ENCODE measurements around the gene PLEKHJ1. TPM values are rescaled to one million over a fixed set of nuclear protein-coding genes. Genes with fewer than 3 reads are reported as not detected.

PLEKHJ1 gene
- total RNA-seq, 1 experiment from 2014 or later: 189 TPM

DNA sequence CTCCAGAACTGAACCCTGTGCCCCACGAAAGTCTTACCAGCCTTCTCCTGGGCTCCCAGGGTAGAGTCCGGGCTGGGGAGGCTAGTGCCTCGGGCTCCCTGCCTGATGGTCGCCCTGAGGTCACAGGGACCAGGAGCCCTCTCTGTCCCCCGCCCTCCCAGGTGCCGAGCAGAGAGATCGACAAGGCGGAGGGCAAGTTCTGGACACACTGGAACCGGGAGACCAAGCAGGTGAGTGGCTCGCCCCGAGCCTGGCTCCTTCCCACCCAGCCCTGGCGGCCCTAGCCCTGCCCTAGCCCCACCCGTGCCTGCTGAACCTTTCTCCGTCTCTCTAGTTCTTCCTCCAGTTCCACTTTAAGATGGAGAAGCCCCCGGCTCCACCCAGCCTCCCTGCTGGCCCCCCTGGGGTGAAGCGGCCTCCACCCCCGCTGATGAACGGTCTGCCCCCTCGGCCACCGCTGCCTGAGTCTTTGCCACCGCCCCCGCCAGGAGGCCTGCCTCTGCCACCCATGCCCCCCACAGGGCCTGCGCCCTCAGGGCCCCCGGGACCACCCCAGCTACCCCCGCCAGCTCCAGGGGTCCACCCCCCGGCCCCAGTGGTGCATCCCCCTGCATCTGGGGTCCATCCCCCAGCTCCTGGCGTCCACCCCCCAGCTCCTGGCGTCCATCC, 11.4 kb upstream of the PLEKHJ1 start (continued):
- no peak for TF ChIP-seq ZNF121 (CRISPR knock-in tag; IDR thresholded peaks at IDR 0.05)
- TF ChIP-seq ZNF512 (CRISPR knock-in tag; IDR thresholded peaks at IDR 0.05; ENCODE audit: borderline replicate concordance): no peak
- no peak for TF ChIP-seq ZBTB21 (CRISPR knock-in tag; IDR thresholded peaks at IDR 0.05; ENCODE audit: borderline replicate concordance)
- TF ChIP-seq ZNF138 (CRISPR knock-in tag; conservative IDR thresholded peaks at IDR 0.05): no peak

DNA sequence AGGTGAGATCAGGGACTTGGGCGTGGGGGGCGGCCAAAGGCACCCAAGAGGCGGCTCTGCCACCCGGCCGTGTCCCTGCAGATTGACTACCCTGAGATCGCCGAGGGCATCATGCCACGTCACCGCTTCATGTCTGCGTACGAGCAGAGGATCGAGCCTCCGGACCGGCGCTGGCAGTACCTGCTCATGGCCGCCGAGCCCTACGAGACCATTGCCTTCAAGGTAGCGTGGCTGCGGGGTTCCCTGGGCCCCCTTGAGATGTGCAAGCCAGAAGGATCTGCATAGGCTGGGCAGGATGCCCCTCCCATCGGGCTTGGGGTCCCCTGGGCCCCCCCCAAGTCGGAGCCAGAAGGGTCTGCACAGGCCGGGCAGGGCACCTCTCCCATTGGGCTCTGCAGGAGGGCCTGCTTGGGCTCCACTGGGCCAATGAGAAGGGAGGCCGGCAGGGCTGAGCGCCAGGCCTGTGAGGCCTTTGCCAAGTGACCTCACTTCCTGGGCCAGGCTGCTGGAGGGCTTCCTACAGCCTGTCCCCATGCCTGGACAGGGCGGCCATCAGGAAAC, 10.8 kb upstream of the PLEKHJ1 start:
- H3K27me3 Mint-ChIP-seq (ENCODE audit: low read depth): peaks cover 12% of the 10 kb centered on the region
- H3K4me1 Mint-ChIP-seq: no peaks in the 10 kb centered on the region
- ATAC-seq (no peak), DNase-seq (ENCODE audit: low spot score) (no peak)
- H3K9me3 Mint-ChIP-seq: no peaks in the 10 kb centered on the region
- TF ChIP-seq, protein P1, sequence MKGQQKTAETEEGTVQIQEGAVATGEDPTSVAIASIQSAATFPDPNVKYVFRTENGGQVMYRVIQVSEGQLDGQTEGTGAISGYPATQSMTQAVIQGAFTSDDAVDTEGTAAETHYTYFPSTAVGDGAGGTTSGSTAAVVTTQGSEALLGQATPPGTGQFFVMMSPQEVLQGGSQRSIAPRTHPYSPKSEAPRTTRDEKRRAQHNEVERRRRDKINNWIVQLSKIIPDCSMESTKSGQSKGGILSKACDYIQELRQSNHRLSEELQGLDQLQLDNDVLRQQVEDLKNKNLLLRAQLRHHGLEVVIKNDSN (CRISPR knock-in tag; IDR thresholded peaks at IDR 0.05): no peak
- TF ChIP-seq, protein P2, sequence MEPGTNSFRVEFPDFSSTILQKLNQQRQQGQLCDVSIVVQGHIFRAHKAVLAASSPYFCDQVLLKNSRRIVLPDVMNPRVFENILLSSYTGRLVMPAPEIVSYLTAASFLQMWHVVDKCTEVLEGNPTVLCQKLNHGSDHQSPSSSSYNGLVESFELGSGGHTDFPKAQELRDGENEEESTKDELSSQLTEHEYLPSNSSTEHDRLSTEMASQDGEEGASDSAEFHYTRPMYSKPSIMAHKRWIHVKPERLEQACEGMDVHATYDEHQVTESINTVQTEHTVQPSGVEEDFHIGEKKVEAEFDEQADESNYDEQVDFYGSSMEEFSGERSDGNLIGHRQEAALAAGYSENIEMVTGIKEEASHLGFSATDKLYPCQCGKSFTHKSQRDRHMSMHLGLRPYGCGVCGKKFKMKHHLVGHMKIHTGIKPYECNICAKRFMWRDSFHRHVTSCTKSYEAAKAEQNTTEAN (CRISPR knock-in tag; IDR thresholded peaks at IDR 0.05): no peak
- no peak for TF ChIP-seq SMAD3 (CRISPR knock-in tag; IDR thresholded peaks at IDR 0.05; ENCODE audit: borderline replicate concordance)
- POLR2A ChIA-PET: no interaction called here
- H3K4me3 Mint-ChIP-seq: no peak overlapping the region
- CTCF ChIA-PET: interaction anchor here (1.0 kb wide), 1 partner anchor 15 kb away, joined by 4 read pairs; no protein-coding TSS in a partner anchor
- H3K36me3 Mint-ChIP-seq: peaks cover 18% of the 10 kb centered on the region
- no peak overlapping the region for H3K27ac Mint-ChIP-seq

GRCh38 chr19:2246014-2246620, 10.0 kb upstream of the PLEKHJ1 start:
- Mint-ChIP-seq H3K4me3 (no peak overlapping the region), H3K9me3 (no peaks in the 10 kb centered on the region), H3K27ac (no peak overlapping the region), H3K36me3 (peaks cover 18% of the 10 kb centered on the region), H3K4me1 (peaks cover 3% of the 10 kb centered on the region), H3K27me3 (ENCODE audit: low read depth) (peaks cover 8% of the 10 kb centered on the region)
- DNase-seq (ENCODE audit: low spot score) (no peak), ATAC-seq (no peak)
- ChIA-PET POLR2A (no interaction called here), CTCF (interaction anchor here (1.0 kb wide), 1 partner anchor 16 kb away, joined by 4 read pairs; no protein-coding TSS in a partner anchor)
- TF ChIP-seq, protein P3, sequence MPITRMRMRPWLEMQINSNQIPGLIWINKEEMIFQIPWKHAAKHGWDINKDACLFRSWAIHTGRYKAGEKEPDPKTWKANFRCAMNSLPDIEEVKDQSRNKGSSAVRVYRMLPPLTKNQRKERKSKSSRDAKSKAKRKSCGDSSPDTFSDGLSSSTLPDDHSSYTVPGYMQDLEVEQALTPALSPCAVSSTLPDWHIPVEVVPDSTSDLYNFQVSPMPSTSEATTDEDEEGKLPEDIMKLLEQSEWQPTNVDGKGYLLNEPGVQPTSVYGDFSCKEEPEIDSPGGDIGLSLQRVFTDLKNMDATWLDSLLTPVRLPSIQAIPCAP (CRISPR knock-in tag; IDR thresholded peaks at IDR 0.05): no peak
- TF ChIP-seq TCF7 (CRISPR knock-in tag; IDR thresholded peaks at IDR 0.05; ENCODE audit: low read depth) (no peak), TEAD1 (CRISPR knock-in tag; IDR thresholded peaks at IDR 0.05) (no peak), NR1H2 (CRISPR knock-in tag; IDR thresholded peaks at IDR 0.05) (no peak), ZNF416 (CRISPR knock-in tag; IDR thresholded peaks at IDR 0.05) (no peak), ZNF671 (CRISPR knock-in tag; IDR thresholded peaks at IDR 0.05) (no peak), CREM (CRISPR knock-in tag; IDR thresholded peaks at IDR 0.05) (no peak), SOX15 (CRISPR knock-in tag; IDR thresholded peaks at IDR 0.05) (no peak), GABPB1 (CRISPR knock-in tag; IDR thresholded peaks at IDR 0.05) (no peak), MXD4 (CRISPR knock-in tag; IDR thresholded peaks at IDR 0.05; ENCODE audit: borderline replicate concordance) (no peak), GTF2I (CRISPR knock-in tag; conservative IDR thresholded peaks at IDR 0.05) (no peak), ZNF263 (CRISPR knock-in tag; IDR thresholded peaks at IDR 0.05; ENCODE audit: low read depth) (no peak), JAZF1 (CRISPR knock-in tag; IDR thresholded peaks at IDR 0.05) (no peak), ZNF512 (CRISPR knock-in tag; IDR thresholded peaks at IDR 0.05; ENCODE audit: borderline replicate concordance) (no peak), ELF4 (CRISPR knock-in tag; IDR thresholded peaks at IDR 0.05; ENCODE audit: low read depth) (no peak), E2F1 (CRISPR knock-in tag; IDR thresholded peaks at IDR 0.05) (no peak)
- TF ChIP-seq, protein P4, sequence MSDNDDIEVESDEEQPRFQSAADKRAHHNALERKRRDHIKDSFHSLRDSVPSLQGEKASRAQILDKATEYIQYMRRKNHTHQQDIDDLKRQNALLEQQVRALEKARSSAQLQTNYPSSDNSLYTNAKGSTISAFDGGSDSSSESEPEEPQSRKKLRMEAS (CRISPR knock-in tag; IDR thresholded peaks at IDR 0.05): no peak
- TF ChIP-seq, protein P5, sequence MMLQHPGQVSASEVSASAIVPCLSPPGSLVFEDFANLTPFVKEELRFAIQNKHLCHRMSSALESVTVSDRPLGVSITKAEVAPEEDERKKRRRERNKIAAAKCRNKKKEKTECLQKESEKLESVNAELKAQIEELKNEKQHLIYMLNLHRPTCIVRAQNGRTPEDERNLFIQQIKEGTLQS (CRISPR knock-in tag; conservative IDR thresholded peaks at IDR 0.05): no peak

All from WTC11 (cell line).